Measurements from ENCODE around the gene DHX35. TPM values are rescaled to one million over a fixed set of nuclear protein-coding genes. Genes with fewer than 3 reads are reported as not detected.

The DHX35 gene
- total and polyA plus RNA-seq, 2 experiments from 2014 or later: 8.3 to 25.9 TPM

DNA sequence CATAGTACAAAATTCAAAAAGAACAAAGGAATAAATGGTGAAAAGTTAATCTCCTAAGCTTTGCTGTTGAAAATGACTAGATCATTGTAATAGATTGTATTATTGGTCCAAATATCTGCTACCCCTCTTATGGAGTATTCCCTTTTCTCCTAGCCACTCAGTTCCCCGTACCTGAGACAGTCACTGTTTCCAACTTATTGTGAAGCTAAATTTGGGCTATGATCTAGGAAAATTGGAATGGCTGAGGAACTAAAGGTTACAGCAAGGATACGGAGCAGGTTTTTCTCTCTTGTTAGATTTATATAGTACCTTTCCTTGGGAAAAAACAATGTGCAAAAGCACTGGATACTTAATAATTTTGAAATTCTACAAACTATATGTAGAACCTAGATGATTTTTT is 17.3 kb downstream of the DHX35 start (continued):
- TF ChIP-seq, protein P1, sequence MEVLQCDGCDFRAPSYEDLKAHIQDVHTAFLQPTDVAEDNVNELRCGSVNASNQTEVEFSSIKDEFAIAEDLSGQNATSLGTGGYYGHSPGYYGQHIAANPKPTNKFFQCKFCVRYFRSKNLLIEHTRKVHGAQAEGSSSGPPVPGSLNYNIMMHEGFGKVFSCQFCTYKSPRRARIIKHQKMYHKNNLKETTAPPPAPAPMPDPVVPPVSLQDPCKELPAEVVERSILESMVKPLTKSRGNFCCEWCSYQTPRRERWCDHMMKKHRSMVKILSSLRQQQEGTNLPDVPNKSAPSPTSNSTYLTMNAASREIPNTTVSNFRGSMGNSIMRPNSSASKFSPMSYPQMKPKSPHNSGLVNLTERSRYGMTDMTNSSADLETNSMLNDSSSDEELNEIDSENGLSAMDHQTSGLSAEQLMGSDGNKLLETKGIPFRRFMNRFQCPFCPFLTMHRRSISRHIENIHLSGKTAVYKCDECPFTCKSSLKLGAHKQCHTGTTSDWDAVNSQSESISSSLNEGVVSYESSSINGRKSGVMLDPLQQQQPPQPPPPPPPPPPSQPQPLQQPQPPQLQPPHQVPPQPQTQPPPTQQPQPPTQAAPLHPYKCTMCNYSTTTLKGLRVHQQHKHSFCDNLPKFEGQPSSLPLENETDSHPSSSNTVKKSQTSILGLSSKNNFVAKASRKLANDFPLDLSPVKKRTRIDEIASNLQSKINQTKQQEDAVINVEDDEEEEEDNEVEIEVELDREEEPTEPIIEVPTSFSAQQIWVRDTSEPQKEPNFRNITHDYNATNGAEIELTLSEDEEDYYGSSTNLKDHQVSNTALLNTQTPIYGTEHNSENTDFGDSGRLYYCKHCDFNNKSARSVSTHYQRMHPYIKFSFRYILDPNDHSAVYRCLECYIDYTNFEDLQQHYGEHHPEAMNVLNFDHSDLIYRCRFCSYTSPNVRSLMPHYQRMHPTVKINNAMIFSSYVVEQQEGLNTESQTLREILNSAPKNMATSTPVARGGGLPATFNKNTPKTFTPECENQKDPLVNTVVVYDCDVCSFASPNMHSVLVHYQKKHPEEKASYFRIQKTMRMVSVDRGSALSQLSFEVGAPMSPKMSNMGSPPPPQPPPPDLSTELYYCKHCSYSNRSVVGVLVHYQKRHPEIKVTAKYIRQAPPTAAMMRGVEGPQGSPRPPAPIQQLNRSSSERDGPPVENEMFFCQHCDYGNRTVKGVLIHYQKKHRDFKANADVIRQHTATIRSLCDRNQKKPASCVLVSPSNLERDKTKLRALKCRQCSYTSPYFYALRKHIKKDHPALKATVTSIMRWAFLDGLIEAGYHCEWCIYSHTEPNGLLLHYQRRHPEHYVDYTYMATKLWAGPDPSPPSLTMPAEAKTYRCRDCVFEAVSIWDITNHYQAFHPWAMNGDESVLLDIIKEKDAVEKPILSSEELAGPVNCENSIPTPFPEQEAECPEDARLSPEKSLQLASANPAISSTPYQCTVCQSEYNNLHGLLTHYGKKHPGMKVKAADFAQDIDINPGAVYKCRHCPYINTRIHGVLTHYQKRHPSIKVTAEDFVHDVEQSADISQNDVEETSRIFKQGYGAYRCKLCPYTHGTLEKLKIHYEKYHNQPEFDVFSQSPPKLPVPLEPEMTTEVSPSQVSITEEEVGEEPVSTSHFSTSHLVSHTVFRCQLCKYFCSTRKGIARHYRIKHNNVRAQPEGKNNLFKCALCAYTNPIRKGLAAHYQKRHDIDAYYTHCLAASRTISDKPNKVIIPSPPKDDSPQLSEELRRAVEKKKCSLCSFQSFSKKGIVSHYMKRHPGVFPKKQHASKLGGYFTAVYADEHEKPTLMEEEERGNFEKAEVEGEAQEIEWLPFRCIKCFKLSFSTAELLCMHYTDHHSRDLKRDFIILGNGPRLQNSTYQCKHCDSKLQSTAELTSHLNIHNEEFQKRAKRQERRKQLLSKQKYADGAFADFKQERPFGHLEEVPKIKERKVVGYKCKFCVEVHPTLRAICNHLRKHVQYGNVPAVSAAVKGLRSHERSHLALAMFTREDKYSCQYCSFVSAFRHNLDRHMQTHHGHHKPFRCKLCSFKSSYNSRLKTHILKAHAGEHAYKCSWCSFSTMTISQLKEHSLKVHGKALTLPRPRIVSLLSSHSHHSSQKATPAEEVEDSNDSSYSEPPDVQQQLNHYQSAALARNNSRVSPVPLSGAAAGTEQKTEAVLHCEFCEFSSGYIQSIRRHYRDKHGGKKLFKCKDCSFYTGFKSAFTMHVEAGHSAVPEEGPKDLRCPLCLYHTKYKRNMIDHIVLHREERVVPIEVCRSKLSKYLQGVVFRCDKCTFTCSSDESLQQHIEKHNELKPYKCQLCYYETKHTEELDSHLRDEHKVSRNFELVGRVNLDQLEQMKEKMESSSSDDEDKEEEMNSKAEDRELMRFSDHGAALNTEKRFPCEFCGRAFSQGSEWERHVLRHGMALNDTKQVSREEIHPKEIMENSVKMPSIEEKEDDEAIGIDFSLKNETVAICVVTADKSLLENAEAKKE (CRISPR knock-in tag; IDR thresholded peaks at IDR 0.05): no peak
- TF ChIP-seq, protein P2, sequence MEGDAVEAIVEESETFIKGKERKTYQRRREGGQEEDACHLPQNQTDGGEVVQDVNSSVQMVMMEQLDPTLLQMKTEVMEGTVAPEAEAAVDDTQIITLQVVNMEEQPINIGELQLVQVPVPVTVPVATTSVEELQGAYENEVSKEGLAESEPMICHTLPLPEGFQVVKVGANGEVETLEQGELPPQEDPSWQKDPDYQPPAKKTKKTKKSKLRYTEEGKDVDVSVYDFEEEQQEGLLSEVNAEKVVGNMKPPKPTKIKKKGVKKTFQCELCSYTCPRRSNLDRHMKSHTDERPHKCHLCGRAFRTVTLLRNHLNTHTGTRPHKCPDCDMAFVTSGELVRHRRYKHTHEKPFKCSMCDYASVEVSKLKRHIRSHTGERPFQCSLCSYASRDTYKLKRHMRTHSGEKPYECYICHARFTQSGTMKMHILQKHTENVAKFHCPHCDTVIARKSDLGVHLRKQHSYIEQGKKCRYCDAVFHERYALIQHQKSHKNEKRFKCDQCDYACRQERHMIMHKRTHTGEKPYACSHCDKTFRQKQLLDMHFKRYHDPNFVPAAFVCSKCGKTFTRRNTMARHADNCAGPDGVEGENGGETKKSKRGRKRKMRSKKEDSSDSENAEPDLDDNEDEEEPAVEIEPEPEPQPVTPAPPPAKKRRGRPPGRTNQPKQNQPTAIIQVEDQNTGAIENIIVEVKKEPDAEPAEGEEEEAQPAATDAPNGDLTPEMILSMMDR (conservative IDR thresholded peaks at IDR 0.05; ENCODE audit: low read depth in 2 of 2): no peak

DNA sequence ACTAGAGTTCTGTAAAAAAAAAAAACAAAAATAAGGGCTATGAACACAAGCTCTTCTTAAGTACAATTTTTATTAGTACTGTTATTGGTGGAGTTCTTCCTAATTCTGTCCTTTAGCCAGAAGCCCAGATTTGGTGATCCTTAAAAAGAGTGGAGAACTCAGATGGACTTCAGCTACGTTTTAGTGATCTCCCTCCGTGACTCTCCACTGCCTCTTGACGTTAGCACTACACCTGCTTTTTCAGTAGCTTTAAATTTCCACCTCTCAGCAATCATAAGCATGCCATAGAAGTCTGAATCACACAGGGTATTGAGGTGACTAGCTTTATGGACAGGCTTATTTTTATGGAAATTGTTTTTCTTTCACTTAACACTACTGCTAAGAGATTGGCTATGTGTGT is 17.7 kb downstream of the DHX35 start:
- H3K4me3 Mint-ChIP-seq: no peak overlapping the region
- Histone ChIP-seq H3K27me3 (ENCODE audit: insufficient read depth) (no peaks in the 10 kb centered on the region), H4K20me1 (replicated peaks; ENCODE audit: insufficient read depth) (peaks cover 18% of the 10 kb centered on the region; the same call in 1 of the 2 replicates), H3K4me2 (no peak overlapping the region), H3K79me2 (replicated peaks; ENCODE audit: insufficient read depth) (peaks cover 41% of the 10 kb centered on the region), H3K27ac (ENCODE audit: low read depth) (no peak overlapping the region), H2AFZ (no peak overlapping the region), H3F3A (replicated peaks; ENCODE audit: low read depth) (no peaks in the 10 kb centered on the region), H3K9me2 (ENCODE audit: insufficient read depth) (no peaks in the 10 kb centered on the region), H3K4me1 (ENCODE audit: insufficient read depth) (no peaks in the 10 kb centered on the region), H3K36me3 (ENCODE audit: insufficient read depth) (no peaks in the 10 kb centered on the region), H3K4me3 (no peak overlapping the region)
- H3K36me3 Mint-ChIP-seq (ENCODE audit: low read depth): peaks cover 6% of the 10 kb centered on the region; the same call in 2 of the 3 replicates
- H3K9me3 Mint-ChIP-seq: no peaks in the 10 kb centered on the region
- no peak overlapping the region for H3K27ac Mint-ChIP-seq
- no peaks in the 10 kb centered on the region for H3K27me3 Mint-ChIP-seq (ENCODE audit: insufficient read depth, low read depth, poor library complexity)
- peaks cover 6% of the 10 kb centered on the region; the same call in 2 of the 3 replicates for H3K4me1 Mint-ChIP-seq
- ATAC-seq (no peak), DNase-seq (ENCODE audit: low spot score) (no peak)
- TF ChIP-seq JUNB (IDR thresholded peaks at IDR 0.05; ENCODE audit: unreplicated experiment) (no peak), EZH2phosphoT487 (IDR thresholded peaks at IDR 0.05; ENCODE audit: unreplicated experiment) (no peak), EZH2 (IDR thresholded peaks at IDR 0.05; ENCODE audit: low read depth, unreplicated experiment) (no peak), ZNF114 (CRISPR knock-in tag; IDR thresholded peaks at IDR 0.05) (no peak), ZNF331 (CRISPR knock-in tag; IDR thresholded peaks at IDR 0.05; ENCODE audit: low read depth) (no peak), NANOG (IDR thresholded peaks at IDR 0.05; ENCODE audit: borderline replicate concordance) (no peak)
- TF ChIP-seq, protein P2 (conservative IDR thresholded peaks at IDR 0.05; ENCODE audit: low read depth in 2 of 2): no peak
- TF ChIP-seq, protein P3, sequence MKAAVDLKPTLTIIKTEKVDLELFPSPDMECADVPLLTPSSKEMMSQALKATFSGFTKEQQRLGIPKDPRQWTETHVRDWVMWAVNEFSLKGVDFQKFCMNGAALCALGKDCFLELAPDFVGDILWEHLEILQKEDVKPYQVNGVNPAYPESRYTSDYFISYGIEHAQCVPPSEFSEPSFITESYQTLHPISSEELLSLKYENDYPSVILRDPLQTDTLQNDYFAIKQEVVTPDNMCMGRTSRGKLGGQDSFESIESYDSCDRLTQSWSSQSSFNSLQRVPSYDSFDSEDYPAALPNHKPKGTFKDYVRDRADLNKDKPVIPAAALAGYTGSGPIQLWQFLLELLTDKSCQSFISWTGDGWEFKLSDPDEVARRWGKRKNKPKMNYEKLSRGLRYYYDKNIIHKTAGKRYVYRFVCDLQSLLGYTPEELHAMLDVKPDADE (IDR thresholded peaks at IDR 0.05): no peak
- TF ChIP-seq, protein P4, sequence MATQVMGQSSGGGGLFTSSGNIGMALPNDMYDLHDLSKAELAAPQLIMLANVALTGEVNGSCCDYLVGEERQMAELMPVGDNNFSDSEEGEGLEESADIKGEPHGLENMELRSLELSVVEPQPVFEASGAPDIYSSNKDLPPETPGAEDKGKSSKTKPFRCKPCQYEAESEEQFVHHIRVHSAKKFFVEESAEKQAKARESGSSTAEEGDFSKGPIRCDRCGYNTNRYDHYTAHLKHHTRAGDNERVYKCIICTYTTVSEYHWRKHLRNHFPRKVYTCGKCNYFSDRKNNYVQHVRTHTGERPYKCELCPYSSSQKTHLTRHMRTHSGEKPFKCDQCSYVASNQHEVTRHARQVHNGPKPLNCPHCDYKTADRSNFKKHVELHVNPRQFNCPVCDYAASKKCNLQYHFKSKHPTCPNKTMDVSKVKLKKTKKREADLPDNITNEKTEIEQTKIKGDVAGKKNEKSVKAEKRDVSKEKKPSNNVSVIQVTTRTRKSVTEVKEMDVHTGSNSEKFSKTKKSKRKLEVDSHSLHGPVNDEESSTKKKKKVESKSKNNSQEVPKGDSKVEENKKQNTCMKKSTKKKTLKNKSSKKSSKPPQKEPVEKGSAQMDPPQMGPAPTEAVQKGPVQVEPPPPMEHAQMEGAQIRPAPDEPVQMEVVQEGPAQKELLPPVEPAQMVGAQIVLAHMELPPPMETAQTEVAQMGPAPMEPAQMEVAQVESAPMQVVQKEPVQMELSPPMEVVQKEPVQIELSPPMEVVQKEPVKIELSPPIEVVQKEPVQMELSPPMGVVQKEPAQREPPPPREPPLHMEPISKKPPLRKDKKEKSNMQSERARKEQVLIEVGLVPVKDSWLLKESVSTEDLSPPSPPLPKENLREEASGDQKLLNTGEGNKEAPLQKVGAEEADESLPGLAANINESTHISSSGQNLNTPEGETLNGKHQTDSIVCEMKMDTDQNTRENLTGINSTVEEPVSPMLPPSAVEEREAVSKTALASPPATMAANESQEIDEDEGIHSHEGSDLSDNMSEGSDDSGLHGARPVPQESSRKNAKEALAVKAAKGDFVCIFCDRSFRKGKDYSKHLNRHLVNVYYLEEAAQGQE (IDR thresholded peaks at IDR 0.05; ENCODE audit: unreplicated experiment): no peak
